ENCODE data around the gene EEIG1.

The EEIG1 gene

DNA sequence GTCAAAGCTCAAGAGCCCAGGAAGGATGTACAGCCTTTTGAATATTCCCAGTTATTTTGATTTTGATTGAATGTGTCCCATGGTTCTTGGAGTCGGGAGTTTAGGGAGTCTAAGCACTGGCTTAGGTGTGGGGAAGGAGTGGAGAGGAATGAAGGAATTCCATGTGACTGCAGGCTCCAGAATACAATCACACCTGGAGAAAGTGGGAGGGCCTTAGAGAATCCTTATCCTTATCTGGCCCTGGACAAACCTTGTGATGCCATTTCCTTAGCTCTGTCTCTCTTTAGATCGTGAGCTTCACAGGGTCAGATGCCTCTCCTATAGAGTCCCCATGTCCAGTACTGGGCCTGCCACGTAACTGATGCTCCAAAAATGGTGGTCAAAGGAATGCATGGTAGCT is 4.2 kb upstream of the EEIG1 start:
- H3K36me3 ChIP-seq (ENCODE audit: low read length): no peaks in the 10 kb centered on the region
- H3K9me3 ChIP-seq (ENCODE audit: insufficient read depth, low read length): no peaks in the 10 kb centered on the region
- H3F3A ChIP-seq (ENCODE audit: insufficient read depth): peaks cover 47% of the 10 kb centered on the region
- TF ChIP-seq, protein P1, sequence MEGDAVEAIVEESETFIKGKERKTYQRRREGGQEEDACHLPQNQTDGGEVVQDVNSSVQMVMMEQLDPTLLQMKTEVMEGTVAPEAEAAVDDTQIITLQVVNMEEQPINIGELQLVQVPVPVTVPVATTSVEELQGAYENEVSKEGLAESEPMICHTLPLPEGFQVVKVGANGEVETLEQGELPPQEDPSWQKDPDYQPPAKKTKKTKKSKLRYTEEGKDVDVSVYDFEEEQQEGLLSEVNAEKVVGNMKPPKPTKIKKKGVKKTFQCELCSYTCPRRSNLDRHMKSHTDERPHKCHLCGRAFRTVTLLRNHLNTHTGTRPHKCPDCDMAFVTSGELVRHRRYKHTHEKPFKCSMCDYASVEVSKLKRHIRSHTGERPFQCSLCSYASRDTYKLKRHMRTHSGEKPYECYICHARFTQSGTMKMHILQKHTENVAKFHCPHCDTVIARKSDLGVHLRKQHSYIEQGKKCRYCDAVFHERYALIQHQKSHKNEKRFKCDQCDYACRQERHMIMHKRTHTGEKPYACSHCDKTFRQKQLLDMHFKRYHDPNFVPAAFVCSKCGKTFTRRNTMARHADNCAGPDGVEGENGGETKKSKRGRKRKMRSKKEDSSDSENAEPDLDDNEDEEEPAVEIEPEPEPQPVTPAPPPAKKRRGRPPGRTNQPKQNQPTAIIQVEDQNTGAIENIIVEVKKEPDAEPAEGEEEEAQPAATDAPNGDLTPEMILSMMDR (IDR thresholded peaks at IDR 0.05; ENCODE audit: insufficient read depth, low read length, poor library complexity, severe bottlenecking): no peak
- TF ChIP-seq EZH2phosphoT487 (conservative IDR thresholded peaks at IDR 0.05; ENCODE audit: low read length): no peak
- H4K20me1 ChIP-seq (ENCODE audit: low read depth, low read length): no peaks in the 10 kb centered on the region
- H3K4me3 ChIP-seq (ENCODE audit: insufficient read depth, low read length, poor library complexity, severe bottlenecking): no peak overlapping the region
- peaks cover 7% of the 10 kb centered on the region for H3K79me2 ChIP-seq (ENCODE audit: insufficient read depth, low read length)
- no peaks in the 10 kb centered on the region for H3K9me2 ChIP-seq (replicated peaks; ENCODE audit: insufficient read depth, low read length)
- no peak overlapping the region for H2AFZ ChIP-seq (ENCODE audit: low read depth, low read length, severe bottlenecking)
- H3K27ac ChIP-seq (ENCODE audit: low read depth, low read length): peak overlapping the region; percentile 99
- H3K9ac ChIP-seq (ENCODE audit: low read length): peak overlapping the region; percentile 27
- H3K27me3 ChIP-seq (ENCODE audit: low read length): no peaks in the 10 kb centered on the region
- H3K4me2 ChIP-seq (ENCODE audit: low read depth, low read length, poor library complexity, severe bottlenecking): peak overlapping the region; percentile 38

DNA sequence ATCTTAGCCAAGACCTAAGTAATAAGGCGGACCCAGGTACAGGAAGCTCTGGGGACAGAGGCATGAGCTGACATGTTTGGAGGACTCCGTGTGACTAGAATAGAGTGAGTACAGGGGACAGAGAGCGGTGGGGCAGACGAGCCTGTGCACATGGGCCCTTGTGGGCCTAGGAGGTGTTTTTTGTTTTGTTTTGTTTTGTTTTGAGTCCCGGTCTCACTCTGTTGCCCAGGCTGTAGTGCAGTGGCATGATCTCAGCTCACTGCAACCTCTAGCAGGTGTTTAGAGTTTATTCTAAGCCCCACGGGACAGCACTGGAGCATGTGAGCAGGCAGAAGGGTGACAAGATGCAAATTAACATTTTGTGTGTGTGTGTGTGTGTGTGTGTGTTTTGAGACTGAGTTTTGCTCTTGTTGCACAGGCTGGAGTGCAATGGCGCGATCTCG is 3.1 kb upstream of the EEIG1 start:
- H3K27me3 ChIP-seq (ENCODE audit: low read length): no peaks in the 10 kb centered on the region
- peak overlapping the region; percentile 99 for H3K27ac ChIP-seq (ENCODE audit: low read depth, low read length)
- no peaks in the 10 kb centered on the region for H3K9me2 ChIP-seq (replicated peaks; ENCODE audit: insufficient read depth, low read length)
- H3K9ac ChIP-seq (ENCODE audit: low read length): peak overlapping the region; percentile 80
- peaks cover 3% of the 10 kb centered on the region; the same call in 1 of the 2 replicates for H3K36me3 ChIP-seq (ENCODE audit: low read length)
- TF ChIP-seq EZH2phosphoT487 (conservative IDR thresholded peaks at IDR 0.05; ENCODE audit: low read length): no peak
- TF ChIP-seq, protein P1 (IDR thresholded peaks at IDR 0.05; ENCODE audit: insufficient read depth, low read length, poor library complexity, severe bottlenecking): no peak
- peaks cover 53% of the 10 kb centered on the region for H3F3A ChIP-seq (ENCODE audit: insufficient read depth)
- no peak overlapping the region for H2AFZ ChIP-seq (ENCODE audit: low read depth, low read length, severe bottlenecking)
- H3K4me2 ChIP-seq (ENCODE audit: low read depth, low read length, poor library complexity, severe bottlenecking): peak overlapping the region; percentile 88
- H3K4me3 ChIP-seq (ENCODE audit: insufficient read depth, low read length, poor library complexity, severe bottlenecking): peak overlapping the region; percentile 31
- peaks cover 19% of the 10 kb centered on the region for H3K79me2 ChIP-seq (ENCODE audit: insufficient read depth, low read length)
- H3K9me3 ChIP-seq (ENCODE audit: insufficient read depth, low read length): no peaks in the 10 kb centered on the region
- H4K20me1 ChIP-seq (ENCODE audit: low read depth, low read length): no peaks in the 10 kb centered on the region

DNA sequence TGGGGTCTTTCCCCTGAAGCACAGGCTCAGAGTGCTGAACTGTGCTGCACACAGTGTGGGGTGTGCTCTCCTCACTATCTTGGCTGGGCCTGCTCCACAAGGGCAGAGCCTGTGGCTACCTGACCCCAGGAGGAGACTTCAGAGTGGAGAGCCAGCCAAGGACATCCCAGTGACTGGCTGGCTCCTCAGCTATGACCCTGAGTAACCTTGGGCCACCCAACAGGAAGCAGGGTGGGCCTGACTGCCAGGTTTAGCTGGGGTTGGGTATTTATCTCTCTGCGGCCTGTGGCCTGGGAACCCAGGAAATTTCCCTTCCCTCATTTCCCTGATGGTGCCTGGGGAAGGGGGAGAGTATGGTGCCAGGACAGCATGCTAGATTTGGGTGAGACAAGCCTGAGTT is 2.1 kb upstream of the EEIG1 start:
- peak overlapping the region; percentile 80 for H3K9ac ChIP-seq (ENCODE audit: low read length)
- peaks cover 28% of the 10 kb centered on the region for H3K79me2 ChIP-seq (ENCODE audit: insufficient read depth, low read length)
- H3F3A ChIP-seq (ENCODE audit: insufficient read depth): peaks cover 49% of the 10 kb centered on the region
- H3K4me2 ChIP-seq (ENCODE audit: low read depth, low read length, poor library complexity, severe bottlenecking): peak overlapping the region; percentile 88
- no peak for TF ChIP-seq EZH2phosphoT487 (conservative IDR thresholded peaks at IDR 0.05; ENCODE audit: low read length)
- TF ChIP-seq, protein P1 (IDR thresholded peaks at IDR 0.05; ENCODE audit: insufficient read depth, low read length, poor library complexity, severe bottlenecking): no peak
- no peak overlapping the region for H2AFZ ChIP-seq (ENCODE audit: low read depth, low read length, severe bottlenecking)
- no peaks in the 10 kb centered on the region for H3K27me3 ChIP-seq (ENCODE audit: low read length)
- no peaks in the 10 kb centered on the region for H3K9me2 ChIP-seq (replicated peaks; ENCODE audit: insufficient read depth, low read length)
- H4K20me1 ChIP-seq (ENCODE audit: low read depth, low read length): no peaks in the 10 kb centered on the region
- H3K27ac ChIP-seq (ENCODE audit: low read depth, low read length): peak overlapping the region; percentile 99
- H3K36me3 ChIP-seq (ENCODE audit: low read length): peaks cover 10% of the 10 kb centered on the region; the same call in 1 of the 2 replicates
- peak overlapping the region; percentile 31 for H3K4me3 ChIP-seq (ENCODE audit: insufficient read depth, low read length, poor library complexity, severe bottlenecking)
- H3K9me3 ChIP-seq (ENCODE audit: insufficient read depth, low read length): no peaks in the 10 kb centered on the region

Data from SU-DHL-6 (cell line).